22Rv1 (cell line): ENCODE results near the gene ATF6.

Source experiments
- ZFX ChIP-seq: fragments of 450-650 bp; IDR thresholded peaks from 2 replicates; pipeline ENCODE4 v1.6.1; 2017; ENCODE audit warnings: antibody characterized with exemption, borderline replicate concordance
- TF ChIP-seq, protein P1 (sequence below): fragments of 450-650 bp; IDR thresholded peaks from 2 replicates; pipeline ENCODE4 v1.5.1; 2017; ENCODE audit warnings: mild to moderate bottlenecking

DNA sequence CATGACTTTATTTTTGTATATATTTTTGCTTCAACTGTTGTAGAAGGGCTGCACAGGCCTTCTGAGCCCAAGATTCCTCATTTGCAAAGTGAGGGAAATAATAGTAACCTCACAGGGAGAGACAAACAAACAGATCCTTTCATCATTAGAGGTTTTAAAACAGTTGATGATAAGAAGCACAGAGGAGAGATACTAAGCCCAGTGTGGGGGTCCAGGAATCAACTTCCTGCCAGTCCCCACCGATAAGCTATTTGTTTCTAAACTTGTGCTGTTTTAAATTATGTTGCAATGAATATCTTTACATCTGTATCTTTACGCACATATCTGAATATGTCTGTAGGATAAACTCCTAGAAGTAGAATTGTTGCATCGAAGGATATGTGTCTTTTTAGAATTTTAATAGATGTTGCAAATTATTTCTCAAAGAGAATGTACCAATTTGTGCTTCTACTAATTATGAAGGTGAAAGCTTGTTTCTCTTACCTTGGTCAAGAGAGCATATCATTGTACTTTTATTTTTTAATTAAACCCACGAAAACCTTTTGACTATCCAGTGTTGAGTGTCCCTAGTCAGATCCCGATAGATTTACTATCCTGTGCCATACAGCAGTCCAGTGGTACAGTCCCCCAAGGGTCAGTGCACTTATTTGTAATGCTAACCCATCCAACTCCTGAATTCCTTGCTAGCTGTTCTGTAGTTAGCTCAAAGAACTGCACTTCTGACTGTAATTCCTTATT lies 34.0 kb upstream of the ATF6 start:
- TF ChIP-seq, protein P1, sequence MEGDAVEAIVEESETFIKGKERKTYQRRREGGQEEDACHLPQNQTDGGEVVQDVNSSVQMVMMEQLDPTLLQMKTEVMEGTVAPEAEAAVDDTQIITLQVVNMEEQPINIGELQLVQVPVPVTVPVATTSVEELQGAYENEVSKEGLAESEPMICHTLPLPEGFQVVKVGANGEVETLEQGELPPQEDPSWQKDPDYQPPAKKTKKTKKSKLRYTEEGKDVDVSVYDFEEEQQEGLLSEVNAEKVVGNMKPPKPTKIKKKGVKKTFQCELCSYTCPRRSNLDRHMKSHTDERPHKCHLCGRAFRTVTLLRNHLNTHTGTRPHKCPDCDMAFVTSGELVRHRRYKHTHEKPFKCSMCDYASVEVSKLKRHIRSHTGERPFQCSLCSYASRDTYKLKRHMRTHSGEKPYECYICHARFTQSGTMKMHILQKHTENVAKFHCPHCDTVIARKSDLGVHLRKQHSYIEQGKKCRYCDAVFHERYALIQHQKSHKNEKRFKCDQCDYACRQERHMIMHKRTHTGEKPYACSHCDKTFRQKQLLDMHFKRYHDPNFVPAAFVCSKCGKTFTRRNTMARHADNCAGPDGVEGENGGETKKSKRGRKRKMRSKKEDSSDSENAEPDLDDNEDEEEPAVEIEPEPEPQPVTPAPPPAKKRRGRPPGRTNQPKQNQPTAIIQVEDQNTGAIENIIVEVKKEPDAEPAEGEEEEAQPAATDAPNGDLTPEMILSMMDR = no peak
- TF ChIP-seq ZFX = no peak
